SKM-1 (cell line): ENCODE measurements around the gene MGRN1.
A peak's percentile ranks its signal among the peaks of the same experiment; 100 is the strongest.

Experiments
- DNase-seq: peaks from one replicate; lab custom pipeline; 2025; ENCODE audit not compliant: unreplicated experiment; lab: John Stamatoyannopoulos, UW

MGRN1 gene

DNA sequence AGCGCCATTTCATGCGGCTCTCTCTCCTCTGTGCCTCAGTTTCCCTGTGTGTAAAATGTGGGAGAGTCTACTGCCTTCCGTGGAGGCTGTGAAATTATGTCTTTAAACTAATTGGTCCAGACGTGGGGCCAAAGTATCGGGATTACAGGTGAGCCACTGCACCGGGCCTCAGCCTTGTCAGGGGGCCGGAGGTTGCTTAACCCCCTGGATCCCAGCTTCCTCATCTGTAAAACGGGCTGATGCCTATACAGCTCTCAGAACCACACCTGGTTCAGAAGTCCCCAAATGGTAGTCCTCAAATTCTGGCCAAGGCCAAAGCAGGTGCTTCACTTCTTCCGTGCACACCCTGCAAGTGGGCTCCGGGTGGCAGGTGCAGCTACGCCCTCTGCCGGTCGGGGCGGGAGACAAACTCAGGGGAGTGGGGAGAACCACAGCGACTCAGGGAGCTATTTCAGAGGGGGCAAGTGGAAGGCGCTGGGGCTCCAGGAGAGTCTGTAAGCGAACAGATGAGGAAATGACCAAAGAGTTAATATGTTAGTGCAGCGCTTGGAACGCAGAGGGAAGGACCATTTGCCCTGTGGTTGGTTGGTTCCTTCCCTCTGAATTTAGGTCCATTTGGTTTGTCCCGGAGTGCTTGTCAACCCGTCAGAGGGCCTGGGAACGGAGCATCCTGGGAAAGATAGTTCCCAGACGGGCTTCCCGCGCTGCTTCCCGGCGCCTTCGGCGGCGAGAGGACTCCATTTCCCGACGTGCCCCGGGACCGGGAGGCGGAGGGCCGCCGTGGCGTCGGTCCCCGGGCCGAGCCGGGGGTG is at the start of gene MGRN1:
Gene MGRN1, plus strand, starts transcription at position 812 of the 812 bp plus-strand sequence. CDS start 135 bp downstream, outside the sequence.
- DNase-seq: peak; percentile 95

DNA sequence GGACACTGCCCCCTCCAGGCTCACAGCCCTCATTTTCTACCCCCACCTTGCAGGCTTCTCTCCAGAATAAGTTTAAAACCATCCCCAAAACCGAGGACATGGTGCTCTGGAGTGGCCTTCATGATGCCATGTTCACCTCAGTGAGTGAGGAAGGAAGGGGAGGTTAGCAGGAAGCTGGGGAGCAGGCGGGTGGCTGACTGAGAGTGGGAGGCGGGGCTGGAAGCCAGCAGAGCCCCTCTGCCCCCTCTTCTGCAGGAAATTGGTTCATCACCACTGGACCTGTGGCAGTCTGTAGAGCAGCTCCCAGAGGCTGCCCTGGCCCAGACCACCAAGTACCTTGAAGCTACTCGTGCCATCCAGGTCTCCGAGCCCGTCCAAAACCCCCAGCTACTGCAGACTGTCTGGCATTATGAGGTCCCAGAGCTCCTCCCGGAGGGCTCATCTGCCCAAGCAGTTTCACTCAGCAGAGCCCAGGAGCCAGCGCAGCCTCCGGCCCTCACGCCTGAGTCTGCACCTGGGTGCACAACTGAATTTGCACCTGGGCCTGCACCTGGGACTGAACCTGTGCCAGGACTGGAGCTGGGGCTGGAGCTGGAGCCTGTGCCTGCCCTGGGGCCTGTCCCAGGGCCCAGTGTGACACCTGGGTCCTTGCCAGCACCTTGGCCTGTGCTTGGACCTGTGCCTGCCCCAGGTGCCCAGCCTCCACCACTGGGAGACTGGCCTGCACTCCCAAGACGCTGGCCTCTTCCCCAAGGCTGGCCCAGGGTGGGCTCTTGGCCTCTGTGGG is 49.5 kb upstream of the MGRN1 start:
- DNase-seq: no peak

GRCh38 chr16:4576008-4576407 is 48.6 kb upstream of the MGRN1 start:
- no peak for DNase-seq

- DNase-seq: no peak
These were observed 45.6 kb upstream of the MGRN1 start for GRCh38 chr16:4578961-4579530.

DNA sequence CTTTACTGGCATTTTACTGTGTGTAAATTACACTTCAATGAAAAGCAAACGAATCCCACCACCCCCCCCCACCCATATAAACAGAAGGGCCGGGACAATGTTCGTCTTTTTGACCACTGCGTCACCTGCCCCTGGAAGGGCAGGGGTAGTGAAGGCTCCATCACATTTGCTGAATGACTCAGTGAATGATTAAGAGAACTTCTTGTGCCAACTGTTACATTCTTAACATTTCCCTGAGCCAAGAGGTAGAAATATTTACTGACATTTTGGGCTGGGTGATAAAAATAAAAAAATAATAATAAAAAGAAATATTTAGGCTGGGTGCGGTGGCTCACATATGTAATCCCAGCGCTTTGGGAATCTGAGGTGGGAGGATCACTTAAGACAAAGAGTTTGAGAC is 44.4 kb upstream of the MGRN1 start:
- DNase-seq: no peak

DNA sequence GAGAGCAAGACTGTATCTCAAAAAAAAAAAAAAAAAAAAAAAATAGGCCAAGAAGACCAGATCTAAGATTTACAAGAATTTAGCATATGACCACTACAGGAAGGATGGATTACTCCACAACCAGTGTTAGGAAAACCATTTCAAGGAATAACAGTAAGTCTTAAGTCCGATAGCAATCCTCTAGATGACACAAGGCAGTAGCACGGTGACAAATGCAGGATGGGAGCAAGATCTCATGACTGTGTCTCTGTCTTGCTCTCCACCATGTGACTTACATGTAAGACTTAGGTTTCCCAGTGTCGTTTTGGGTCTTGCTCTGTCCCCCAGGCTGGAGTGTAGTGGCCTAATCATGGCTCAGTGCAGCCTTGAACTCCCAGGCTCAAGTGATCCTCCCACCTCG is 40.7 kb upstream of the MGRN1 start:
- no peak for DNase-seq

DNA sequence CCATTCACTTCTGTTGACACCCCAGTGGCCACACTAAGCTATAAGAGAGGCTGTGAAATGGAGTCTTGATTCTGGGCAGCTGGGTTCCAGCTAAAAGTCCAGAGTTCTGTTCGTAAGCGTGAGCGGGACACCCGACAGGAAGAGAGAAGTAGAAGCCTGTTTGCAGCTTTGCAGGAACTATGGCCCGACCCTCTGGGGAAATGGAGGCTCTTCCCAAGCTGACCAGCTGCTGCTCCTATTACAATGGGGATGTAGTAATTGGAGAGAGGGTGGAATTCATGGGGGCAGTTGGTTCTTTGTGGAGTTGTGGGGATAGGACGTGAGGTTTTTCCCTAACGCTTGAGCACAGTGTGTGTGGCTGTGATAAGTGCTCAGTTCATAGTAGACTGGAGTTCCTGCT is 38.3 kb upstream of the MGRN1 start:
- no peak for DNase-seq

- no peak for DNase-seq
These were observed 36.2 kb upstream of the MGRN1 start for GRCh38 chr16:4588386-4588785.

GRCh38 chr16:4588961-4589360 is 35.7 kb upstream of the MGRN1 start:
- DNase-seq: no peak

GRCh38 chr16:4591191-4591590 is 33.4 kb upstream of the MGRN1 start:
- DNase-seq: no peak

DNA sequence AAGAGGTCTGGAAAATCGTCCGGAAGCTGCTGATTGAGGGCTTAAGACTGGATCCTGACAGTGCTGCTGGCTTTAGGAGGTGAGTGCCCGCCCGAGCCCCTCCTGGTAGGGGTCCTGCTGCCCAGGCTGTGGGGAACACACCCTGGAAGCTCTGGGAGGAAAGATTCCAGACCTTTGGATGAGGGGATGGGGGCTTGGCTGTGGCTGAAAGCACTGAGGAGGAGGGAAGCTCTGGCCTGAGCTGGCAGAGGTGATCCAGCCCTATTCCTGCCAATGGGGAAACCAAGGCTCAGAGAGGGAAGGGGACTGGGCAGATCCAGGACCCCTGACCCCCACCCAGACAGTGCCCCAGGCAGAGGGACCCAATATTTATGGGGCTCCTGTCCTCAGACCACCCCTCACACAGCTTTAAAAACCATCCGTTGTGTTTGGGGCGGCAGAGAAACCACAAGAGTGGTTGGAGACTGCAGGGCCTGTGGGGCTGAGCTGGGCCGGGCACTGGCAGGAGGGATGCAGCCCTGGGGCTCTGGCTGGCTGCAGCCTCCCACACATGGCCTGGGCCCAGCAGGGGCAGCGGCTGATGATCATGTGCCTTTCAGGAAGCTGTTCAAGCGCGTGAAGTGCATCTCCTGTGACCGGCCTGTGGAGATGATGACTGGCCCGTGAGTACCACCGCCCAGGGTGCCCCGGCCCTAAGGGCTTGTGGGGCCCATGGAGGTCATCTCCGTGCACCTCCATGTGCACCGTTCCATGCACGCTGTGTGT is 32.7 kb upstream of the MGRN1 start:
- DNase-seq: no peak

- no peak for DNase-seq
These were observed 31.5 kb upstream of the MGRN1 start for GRCh38 chr16:4593086-4593485.

DNA sequence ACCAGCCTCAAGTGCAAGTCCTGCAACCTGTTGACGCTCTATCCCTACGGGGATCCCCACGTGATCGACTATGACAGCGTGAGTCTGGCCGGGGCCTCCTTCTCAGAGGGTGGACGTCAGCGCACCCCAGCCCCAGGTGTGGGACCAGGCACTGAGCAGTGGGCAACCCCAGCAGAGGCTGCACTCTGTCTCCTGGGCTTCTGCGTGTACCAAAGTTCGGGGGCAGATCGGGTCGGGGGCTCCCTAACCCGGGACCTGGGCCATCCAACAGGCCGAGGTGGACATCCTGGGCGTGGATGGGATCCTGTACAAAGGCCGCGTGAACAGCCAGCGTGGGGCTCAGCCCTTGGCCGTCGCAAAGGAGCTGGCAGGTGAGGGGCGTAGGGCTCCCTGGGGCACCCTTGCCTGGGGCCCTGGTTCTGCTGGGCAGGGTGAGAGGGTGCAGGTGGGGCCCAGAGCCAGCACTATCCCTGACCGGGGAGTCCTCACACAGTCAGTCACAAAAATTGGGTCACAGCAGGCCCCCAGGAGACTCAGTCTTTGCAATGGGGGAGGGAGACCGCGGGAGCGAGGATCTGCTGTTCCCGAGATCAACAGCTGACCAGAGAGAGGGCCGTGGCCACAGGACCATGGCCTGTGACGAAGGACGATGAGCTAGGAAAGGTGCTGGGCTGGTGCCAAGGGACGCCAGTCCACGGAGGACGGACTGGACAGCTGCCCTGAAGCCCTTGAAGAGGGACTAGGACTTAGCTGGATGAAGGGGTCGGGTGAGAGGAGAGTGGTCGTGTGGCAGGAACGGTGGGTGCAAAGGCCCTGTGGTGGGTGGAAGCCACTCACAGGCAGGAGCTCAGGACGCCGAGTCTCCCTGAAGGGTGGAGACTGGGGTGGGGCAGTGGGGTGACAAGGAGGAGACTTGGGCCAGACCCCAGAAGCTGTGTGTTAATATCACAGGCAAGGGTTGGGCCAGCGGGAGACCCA is 29.9 kb upstream of the MGRN1 start:
- DNase-seq: no peak

DNA sequence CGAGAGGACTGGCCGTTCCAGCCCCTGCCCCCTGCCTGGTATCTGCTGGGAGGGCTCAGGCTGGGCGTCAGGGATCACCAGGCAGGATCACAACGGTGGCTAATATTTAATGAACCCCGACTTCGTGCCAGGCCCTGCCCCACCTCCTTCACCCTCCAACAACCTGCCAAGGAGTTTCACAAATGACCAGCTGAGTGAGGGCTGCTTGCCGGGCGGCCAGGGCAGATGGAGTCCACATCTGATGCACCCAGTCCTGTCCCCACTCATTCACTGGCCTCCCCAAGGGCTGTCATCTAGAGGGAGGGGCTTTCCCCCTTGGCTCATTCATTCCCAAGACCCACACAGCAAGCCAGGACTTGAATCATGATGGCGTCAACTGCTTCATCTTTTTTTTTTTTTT is 27.5 kb upstream of the MGRN1 start:
- DNase-seq: no peak

DNA sequence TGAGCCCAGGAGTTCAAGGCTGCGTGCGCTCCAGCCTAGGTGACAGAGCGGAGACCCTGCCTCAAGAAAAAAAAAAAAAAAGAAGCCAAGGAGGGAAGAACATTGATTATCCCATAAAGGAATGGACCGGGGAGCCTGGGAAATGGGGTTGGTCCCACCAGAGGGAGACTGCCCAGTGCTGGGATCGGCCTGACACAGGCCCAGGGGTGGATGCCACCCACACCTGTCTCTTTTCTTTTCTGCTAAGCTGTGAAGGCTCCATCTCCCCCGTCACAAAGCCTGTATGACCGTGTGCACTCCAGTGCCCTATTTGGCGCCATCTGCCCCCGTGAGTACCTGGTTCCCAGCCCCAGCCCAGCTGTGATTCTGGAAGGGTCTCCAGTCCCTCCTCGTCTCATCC is 25.6 kb upstream of the MGRN1 start:
- DNase-seq: no peak

GRCh38 chr16:4599545-4599944 is 25.1 kb upstream of the MGRN1 start:
- DNase-seq: no peak

DNA sequence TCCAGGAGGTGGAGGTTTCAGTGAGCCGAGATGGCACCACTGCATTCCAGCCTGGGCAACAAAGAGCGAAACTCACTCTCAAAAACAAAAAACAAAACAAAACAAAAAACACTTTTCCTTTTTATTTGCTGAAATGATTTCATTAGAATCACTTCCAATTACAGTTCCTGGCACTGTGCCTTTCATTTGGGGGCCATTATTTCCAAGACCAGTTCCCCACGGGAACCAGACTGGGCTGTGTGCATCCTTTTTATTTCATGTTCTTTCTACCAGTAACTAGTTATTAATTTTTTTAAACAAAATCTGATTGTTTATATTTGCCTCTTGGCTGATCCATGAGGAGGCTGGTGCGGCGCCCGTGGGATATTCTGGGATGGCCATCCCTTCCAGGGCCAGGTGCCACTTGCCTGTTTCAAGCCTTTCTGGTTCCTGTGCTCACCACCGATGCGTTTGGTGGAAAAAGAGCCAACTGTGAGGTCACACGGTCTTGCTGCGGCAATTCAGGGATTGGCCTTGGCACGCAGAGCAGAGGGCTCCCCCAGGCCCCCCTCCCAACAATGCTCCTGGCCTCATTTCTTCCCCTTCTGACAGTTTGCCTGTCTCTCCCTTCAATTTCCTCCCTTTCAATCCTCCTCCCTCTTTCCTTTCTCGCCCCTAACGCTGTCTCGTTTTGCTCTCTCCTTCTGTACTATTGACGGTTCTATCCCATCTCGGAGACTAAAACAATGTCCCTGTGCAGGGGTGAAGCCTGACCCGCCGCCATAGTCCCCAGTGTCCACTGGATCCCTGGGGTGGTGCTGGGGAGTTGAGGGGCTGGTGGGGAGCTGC is 23.4 kb upstream of the MGRN1 start:
- DNase-seq: no peak

GRCh38 chr16:4601864-4602186 is 22.8 kb upstream of the MGRN1 start:
- no peak for DNase-seq

DNA sequence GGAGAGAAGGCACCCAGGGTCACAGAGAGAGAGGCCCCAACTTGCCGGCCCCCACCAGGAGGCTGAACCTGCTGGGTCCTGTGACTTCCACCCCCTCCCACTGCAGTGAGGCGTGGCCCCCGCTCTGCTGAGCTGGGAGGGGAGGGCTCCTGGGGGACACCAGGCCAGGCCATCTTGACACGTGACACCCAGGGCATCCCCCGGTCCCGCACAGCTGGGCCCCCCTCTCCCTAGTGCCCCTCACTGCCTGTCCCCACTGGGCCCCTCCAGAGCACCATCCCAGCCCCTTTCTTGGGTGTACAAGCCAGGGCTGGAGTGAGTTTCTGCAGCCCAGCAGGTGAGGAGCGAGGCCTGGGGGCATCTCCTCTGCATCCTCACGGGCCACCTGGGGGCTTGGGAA is 22.3 kb upstream of the MGRN1 start:
- DNase-seq: no peak
